WTC11 (cell line): ENCODE results near the gene SRMS.

ENCODE experiments used
- ESRRA ChIP-seq: sonication (generic); formaldehyde crosslinking; IDR thresholded peaks from 2 replicates; pipeline ENCODE4 v1.8.1; 2022; ENCODE audit warnings: mild to moderate bottlenecking, missing genetic modification reagents, borderline replicate concordance
- FOXP1 ChIP-seq: sonication (generic); formaldehyde crosslinking; IDR thresholded peaks from 2 replicates; pipeline ENCODE4 v1.8.0; 2022; ENCODE audit warnings: missing genetic modification reagents, mild to moderate bottlenecking, moderate library complexity, borderline replicate concordance
- TEAD4 ChIP-seq: sonication (generic); formaldehyde crosslinking; IDR thresholded peaks from 2 replicates; pipeline ENCODE4 v1.8.0; 2022; ENCODE audit warnings: mild to moderate bottlenecking, missing genetic modification reagents

DNA sequence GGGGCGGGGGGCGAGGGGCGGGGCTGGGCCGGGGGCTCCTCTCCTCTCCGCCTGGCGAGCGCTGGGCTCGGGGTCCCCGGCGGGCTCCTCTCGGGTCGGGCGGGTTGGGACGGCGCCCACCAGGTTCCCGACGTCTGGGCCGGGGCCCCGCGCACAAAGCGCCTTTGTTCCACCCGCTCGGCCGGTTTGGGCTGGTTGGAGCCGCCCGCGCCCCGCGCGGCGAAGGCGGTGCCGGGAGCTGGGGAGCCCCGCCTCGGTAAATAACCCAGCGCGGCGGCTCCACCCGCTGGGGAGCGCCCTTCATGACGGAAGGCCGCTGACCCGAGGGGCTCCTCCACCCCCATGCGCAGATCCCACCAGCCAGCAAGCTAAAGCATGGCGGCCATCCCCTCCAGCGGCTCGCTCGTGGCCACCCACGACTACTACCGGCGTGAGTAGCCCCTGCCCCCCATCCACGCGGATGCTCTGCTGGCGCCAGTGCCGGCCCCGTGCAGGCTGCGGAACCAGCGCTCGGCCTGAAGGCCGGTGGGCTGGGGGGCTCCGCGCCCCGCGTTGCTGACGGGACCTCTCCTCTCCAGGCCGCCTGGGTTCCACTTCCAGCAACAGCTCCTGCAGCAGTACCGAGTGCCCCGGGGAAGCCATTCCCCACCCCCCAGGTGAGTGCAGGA, 26.5 kb downstream of the SRMS start:
- no peak for TF ChIP-seq ESRRA
- no peak for TF ChIP-seq TEAD4 (CRISPR knock-in tag)
- peak; percentile 66; the same call in 1 of the 2 replicates for TF ChIP-seq FOXP1 (CRISPR knock-in tag)
